HCT116 (cell line): ENCODE measurements around the gene GSC2.

Experiments used
- CBX3 ChIP-seq: IDR thresholded peaks from 2 replicates; pipeline ENCODE4 v1.6.1; 2012; ENCODE audit warnings: low read depth
- EGR1 ChIP-seq: IDR thresholded peaks from 2 replicates; pipeline ENCODE4 v1.6.1; 2012; ENCODE audit warnings: low read depth
- ELF1 ChIP-seq: IDR thresholded peaks from 2 replicates; pipeline ENCODE4 v1.6.1; 2012; ENCODE audit warnings: low read depth, borderline replicate concordance
- EZH2 ChIP-seq: fragments of 200-600 bp; sonication (generic); IDR thresholded peaks from 2 replicates; pipeline ENCODE4 v1.6.1; 2017; ENCODE audit warnings: antibody characterized with exemption, mixed run types
- JUND ChIP-seq: IDR thresholded peaks from 2 replicates; pipeline ENCODE4 v1.6.1; 2012
- POLR2A ChIP-seq: IDR thresholded peaks from 2 replicates; pipeline ENCODE4 v1.7.0; 2011; ENCODE audit warnings: borderline replicate concordance; ENCODE audit not compliant: insufficient read depth, insufficient read length; ENCODE audit errors: extremely low read depth
- POLR2AphosphoS5 ChIP-seq: IDR thresholded peaks from 2 replicates; pipeline ENCODE4 v1.6.1; 2011; ENCODE audit warnings: mild to moderate bottlenecking, low read depth, low read length, moderate library complexity
- RAD21 ChIP-seq: IDR thresholded peaks from 2 replicates; pipeline ENCODE4 v1.6.1; 2012; ENCODE audit warnings: low read depth, mild to moderate bottlenecking
- SIN3A ChIP-seq: IDR thresholded peaks from 2 replicates; pipeline ENCODE4 v1.6.1; 2012; ENCODE audit warnings: low read depth
- YY1 ChIP-seq: IDR thresholded peaks from 2 replicates; pipeline ENCODE4 v1.6.1; 2011; ENCODE audit warnings: low read length, low read depth, moderate library complexity, mild to moderate bottlenecking; ENCODE audit not compliant: insufficient replicate concordance; ENCODE audit errors: extremely low read depth
- ZNF274 ChIP-seq: fragments of 200-500 bp; sonication (Bioruptor generic); IDR thresholded peaks from 2 replicates; pipeline ENCODE4 v1.6.1; 2014; ENCODE audit warnings: mild to moderate bottlenecking, low read depth, low read length, inconsistent platforms
- TF ChIP-seq, protein P1 (sequence below), 3 experiments: fragments of 200-600 bp in 1 of 3; sonication (generic) in 1 of 3; IDR thresholded peaks in 2 of 3; conservative IDR thresholded peaks in 1 of 3; 2 replicates each; pipeline ENCODE4 v1.5.1; 2012 to 2017; ENCODE audit warnings: low read depth in 2 of 3, low read length in 2 of 3, antibody characterized with exemption in 1 of 3, borderline replicate concordance in 1 of 3, control low read depth in 1 of 3, mild to moderate bottlenecking in 1 of 3, mixed read lengths in 1 of 3, mixed run types in 1 of 3, moderate library complexity in 1 of 3; ENCODE audit not compliant: insufficient read depth in 1 of 3
- TF ChIP-seq, protein P2 (sequence below): IDR thresholded peaks from 2 replicates; pipeline ENCODE4 v1.6.1; 2012; ENCODE audit warnings: low read depth
- TF ChIP-seq, protein P3 (sequence below): IDR thresholded peaks from 2 replicates; pipeline ENCODE4 v1.6.1; 2012

GRCh38 chr22:19195796-19196731 lies 46.0 kb upstream of the GSC2 start:
- TF ChIP-seq, protein P1, sequence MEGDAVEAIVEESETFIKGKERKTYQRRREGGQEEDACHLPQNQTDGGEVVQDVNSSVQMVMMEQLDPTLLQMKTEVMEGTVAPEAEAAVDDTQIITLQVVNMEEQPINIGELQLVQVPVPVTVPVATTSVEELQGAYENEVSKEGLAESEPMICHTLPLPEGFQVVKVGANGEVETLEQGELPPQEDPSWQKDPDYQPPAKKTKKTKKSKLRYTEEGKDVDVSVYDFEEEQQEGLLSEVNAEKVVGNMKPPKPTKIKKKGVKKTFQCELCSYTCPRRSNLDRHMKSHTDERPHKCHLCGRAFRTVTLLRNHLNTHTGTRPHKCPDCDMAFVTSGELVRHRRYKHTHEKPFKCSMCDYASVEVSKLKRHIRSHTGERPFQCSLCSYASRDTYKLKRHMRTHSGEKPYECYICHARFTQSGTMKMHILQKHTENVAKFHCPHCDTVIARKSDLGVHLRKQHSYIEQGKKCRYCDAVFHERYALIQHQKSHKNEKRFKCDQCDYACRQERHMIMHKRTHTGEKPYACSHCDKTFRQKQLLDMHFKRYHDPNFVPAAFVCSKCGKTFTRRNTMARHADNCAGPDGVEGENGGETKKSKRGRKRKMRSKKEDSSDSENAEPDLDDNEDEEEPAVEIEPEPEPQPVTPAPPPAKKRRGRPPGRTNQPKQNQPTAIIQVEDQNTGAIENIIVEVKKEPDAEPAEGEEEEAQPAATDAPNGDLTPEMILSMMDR (IDR thresholded peaks at IDR 0.05 in 2 of 3, conservative IDR thresholded peaks at IDR 0.05 in 1 of 3; ENCODE audit: borderline replicate concordance in 1 of 3, insufficient read depth in 1 of 3, low read depth in 2 of 3, low read length in 2 of 3), result no peak
- TF ChIP-seq POLR2A (no peak), CBX3 (no peak), POLR2AphosphoS5 (no peak), RAD21 (no peak), EZH2 (no peak), EGR1 (no peak), SIN3A (no peak), ZNF274 (no peak), JUND (no peak), ELF1 (no peak), YY1 (no peak)
- TF ChIP-seq, protein P2, sequence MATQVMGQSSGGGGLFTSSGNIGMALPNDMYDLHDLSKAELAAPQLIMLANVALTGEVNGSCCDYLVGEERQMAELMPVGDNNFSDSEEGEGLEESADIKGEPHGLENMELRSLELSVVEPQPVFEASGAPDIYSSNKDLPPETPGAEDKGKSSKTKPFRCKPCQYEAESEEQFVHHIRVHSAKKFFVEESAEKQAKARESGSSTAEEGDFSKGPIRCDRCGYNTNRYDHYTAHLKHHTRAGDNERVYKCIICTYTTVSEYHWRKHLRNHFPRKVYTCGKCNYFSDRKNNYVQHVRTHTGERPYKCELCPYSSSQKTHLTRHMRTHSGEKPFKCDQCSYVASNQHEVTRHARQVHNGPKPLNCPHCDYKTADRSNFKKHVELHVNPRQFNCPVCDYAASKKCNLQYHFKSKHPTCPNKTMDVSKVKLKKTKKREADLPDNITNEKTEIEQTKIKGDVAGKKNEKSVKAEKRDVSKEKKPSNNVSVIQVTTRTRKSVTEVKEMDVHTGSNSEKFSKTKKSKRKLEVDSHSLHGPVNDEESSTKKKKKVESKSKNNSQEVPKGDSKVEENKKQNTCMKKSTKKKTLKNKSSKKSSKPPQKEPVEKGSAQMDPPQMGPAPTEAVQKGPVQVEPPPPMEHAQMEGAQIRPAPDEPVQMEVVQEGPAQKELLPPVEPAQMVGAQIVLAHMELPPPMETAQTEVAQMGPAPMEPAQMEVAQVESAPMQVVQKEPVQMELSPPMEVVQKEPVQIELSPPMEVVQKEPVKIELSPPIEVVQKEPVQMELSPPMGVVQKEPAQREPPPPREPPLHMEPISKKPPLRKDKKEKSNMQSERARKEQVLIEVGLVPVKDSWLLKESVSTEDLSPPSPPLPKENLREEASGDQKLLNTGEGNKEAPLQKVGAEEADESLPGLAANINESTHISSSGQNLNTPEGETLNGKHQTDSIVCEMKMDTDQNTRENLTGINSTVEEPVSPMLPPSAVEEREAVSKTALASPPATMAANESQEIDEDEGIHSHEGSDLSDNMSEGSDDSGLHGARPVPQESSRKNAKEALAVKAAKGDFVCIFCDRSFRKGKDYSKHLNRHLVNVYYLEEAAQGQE, result no peak
- TF ChIP-seq, protein P3, sequence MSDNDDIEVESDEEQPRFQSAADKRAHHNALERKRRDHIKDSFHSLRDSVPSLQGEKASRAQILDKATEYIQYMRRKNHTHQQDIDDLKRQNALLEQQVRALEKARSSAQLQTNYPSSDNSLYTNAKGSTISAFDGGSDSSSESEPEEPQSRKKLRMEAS, result no peak
